Measurements from ENCODE around the gene SNX22.

DNA sequence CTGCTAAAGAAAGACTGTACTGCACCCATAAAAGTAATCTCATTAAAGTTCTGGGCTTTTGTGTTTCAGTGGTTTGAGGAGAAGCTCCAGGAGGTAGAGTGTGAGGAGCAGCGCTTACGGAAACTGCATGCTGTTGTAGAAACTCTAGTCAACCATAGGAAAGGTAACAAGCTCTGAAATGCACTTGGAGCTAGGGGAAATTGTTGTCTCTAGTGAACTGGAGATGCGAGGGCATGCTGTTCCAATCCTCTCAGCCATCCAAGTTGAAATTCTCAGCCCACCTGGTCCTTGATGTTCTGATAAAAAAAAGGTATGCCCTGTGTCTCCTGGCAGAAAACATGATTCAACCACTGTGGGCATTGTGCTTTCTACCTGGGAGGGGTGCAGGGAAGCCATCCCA, 21.4 kb upstream of the SNX22 start:
- TF ChIP-seq EZH2 (IDR thresholded peaks at IDR 0.05; ENCODE audit: low read length, missing control alignments), result no peak
- TF ChIP-seq, protein P1, sequence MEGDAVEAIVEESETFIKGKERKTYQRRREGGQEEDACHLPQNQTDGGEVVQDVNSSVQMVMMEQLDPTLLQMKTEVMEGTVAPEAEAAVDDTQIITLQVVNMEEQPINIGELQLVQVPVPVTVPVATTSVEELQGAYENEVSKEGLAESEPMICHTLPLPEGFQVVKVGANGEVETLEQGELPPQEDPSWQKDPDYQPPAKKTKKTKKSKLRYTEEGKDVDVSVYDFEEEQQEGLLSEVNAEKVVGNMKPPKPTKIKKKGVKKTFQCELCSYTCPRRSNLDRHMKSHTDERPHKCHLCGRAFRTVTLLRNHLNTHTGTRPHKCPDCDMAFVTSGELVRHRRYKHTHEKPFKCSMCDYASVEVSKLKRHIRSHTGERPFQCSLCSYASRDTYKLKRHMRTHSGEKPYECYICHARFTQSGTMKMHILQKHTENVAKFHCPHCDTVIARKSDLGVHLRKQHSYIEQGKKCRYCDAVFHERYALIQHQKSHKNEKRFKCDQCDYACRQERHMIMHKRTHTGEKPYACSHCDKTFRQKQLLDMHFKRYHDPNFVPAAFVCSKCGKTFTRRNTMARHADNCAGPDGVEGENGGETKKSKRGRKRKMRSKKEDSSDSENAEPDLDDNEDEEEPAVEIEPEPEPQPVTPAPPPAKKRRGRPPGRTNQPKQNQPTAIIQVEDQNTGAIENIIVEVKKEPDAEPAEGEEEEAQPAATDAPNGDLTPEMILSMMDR (conservative IDR thresholded peaks at IDR 0.05 in 1 of 2, IDR thresholded peaks at IDR 0.05 in 1 of 2; ENCODE audit: low read depth in 1 of 2, low read length in 2 of 2), result no peak
